PFSK-1 (cell line): ENCODE measurements around the gene RGS6.

Experiments
- FOXP2 ChIP-seq: optimal IDR thresholded peaks from 2 replicates; pipeline ENCODE3; 2011; ENCODE audit warnings: borderline replicate concordance, control low read depth, inconsistent platforms; ENCODE audit not compliant: insufficient read depth; ENCODE audit errors: extremely low read length, extremely low read depth
- POLR2AphosphoS5 ChIP-seq: IDR thresholded peaks from 2 replicates; pipeline ENCODE4 v1.6.1; 2012; ENCODE audit warnings: low read depth, mild to moderate bottlenecking, control low read depth, low read length, moderate library complexity
- SIN3A ChIP-seq: IDR thresholded peaks from 2 replicates; pipeline ENCODE4 v1.6.1; 2012; ENCODE audit warnings: mild to moderate bottlenecking, low read length, moderate library complexity, borderline replicate concordance; ENCODE audit not compliant: insufficient read depth
- TAF1 ChIP-seq: IDR thresholded peaks from 2 replicates; pipeline ENCODE4 v1.6.1; 2012; ENCODE audit warnings: low read length, control low read depth, borderline replicate concordance; ENCODE audit not compliant: insufficient read depth
- TF ChIP-seq, protein P1 (sequence below), 2 experiments: IDR thresholded peaks; 2 replicates each; pipeline versions ENCODE4 v1.6.1 to v1.8.0; 2011 to 2012; ENCODE audit warnings: low read depth in 2 of 2, low read length in 2 of 2, control low read depth in 1 of 2, inconsistent platforms in 1 of 2, mild to moderate bottlenecking in 1 of 2, moderate library complexity in 1 of 2; ENCODE audit not compliant: insufficient read depth in 1 of 2

DNA sequence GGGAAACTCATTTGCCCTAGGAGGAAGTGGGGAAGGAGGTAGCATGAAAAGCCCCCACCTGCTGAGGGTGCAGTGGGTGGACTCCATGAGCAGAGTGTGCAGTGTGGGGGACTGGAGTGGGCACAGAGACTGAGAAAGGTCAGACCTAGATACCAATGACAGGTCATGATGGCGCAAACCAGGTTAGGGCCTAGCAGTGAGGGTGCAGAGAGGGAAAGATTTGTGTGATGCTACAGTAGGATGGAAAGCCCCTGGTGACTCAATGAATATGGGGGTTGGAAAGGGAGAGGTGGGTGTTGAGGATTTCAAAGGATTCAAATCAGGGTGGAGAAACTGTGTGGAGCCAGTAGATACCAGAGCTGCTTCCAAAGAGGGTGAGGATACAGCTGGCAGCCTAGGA lies 642.5 kb downstream of the RGS6 start:
- TF ChIP-seq POLR2AphosphoS5 (no peak), SIN3A (no peak), TAF1 (no peak), FOXP2 (no peak)
- TF ChIP-seq, protein P1, sequence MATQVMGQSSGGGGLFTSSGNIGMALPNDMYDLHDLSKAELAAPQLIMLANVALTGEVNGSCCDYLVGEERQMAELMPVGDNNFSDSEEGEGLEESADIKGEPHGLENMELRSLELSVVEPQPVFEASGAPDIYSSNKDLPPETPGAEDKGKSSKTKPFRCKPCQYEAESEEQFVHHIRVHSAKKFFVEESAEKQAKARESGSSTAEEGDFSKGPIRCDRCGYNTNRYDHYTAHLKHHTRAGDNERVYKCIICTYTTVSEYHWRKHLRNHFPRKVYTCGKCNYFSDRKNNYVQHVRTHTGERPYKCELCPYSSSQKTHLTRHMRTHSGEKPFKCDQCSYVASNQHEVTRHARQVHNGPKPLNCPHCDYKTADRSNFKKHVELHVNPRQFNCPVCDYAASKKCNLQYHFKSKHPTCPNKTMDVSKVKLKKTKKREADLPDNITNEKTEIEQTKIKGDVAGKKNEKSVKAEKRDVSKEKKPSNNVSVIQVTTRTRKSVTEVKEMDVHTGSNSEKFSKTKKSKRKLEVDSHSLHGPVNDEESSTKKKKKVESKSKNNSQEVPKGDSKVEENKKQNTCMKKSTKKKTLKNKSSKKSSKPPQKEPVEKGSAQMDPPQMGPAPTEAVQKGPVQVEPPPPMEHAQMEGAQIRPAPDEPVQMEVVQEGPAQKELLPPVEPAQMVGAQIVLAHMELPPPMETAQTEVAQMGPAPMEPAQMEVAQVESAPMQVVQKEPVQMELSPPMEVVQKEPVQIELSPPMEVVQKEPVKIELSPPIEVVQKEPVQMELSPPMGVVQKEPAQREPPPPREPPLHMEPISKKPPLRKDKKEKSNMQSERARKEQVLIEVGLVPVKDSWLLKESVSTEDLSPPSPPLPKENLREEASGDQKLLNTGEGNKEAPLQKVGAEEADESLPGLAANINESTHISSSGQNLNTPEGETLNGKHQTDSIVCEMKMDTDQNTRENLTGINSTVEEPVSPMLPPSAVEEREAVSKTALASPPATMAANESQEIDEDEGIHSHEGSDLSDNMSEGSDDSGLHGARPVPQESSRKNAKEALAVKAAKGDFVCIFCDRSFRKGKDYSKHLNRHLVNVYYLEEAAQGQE (IDR thresholded peaks at IDR 0.05; ENCODE audit: insufficient read depth in 1 of 2, low read depth in 2 of 2, low read length in 2 of 2), result no peak
